Activated CD8-positive, alpha-beta T cell treated with anti-CD3 and anti-CD28 coated beads for 36 hours (primary cell): ENCODE measurements around the gene TGFBR3L. TPM values are rescaled to one million over a fixed set of nuclear protein-coding genes. Genes with fewer than 3 reads are reported as not detected.

ENCODE experiments used
- ATAC-seq: fragments of 200-7000 bp; cut with Tn5 transposase; one replicate; pipeline ENCODE4 v1.10.0; 2021; ENCODE audit warnings: mild to moderate bottlenecking, moderate library complexity
- CTCF ChIA-PET: fragments of 350-600 bp; sonication (Branson Sonifier 250); formaldehyde crosslinking; loops from one replicate; lab custom pipeline; 2021; ENCODE audit warnings: antibody characterized with exemption; lab: Charles Lee
- POLR2A ChIA-PET: fragments of 350-600 bp; sonication (Branson Sonifier 250); formaldehyde crosslinking; loops from one replicate; lab custom pipeline; 2021; ENCODE audit warnings: antibody characterized with exemption; lab: Charles Lee
- DNase-seq: peaks from one replicate; pipeline ENCODE4 v3.0.0-alpha.2; 2020
- H3K27ac Mint-ChIP-seq: one replicate; pipeline ENCODE4 v1.8.0; 2021; ENCODE audit warnings: mild to moderate bottlenecking, mixed read lengths
- H3K27me3 Mint-ChIP-seq: one replicate; pipeline ENCODE4 v1.8.0; 2021; ENCODE audit warnings: mixed read lengths
- H3K36me3 Mint-ChIP-seq: one replicate; pipeline ENCODE4 v1.8.0; 2021; ENCODE audit warnings: low read depth, mixed read lengths
- H3K4me1 Mint-ChIP-seq: one replicate; pipeline ENCODE4 v1.8.0; 2021; ENCODE audit warnings: low read depth, mixed read lengths
- H3K4me3 Mint-ChIP-seq: one replicate; pipeline ENCODE4 v1.8.0; 2021; ENCODE audit warnings: mild to moderate bottlenecking, moderate library complexity, mixed read lengths
- H3K9me3 Mint-ChIP-seq: one replicate; pipeline ENCODE4 v1.8.0; 2021; ENCODE audit warnings: mixed read lengths
- CTCF ChIP-seq: fragments of 200-600 bp; IDR thresholded peaks from one replicate; pipeline ENCODE4 v1.8.0; 2022; ENCODE audit warnings: antibody characterized with exemption, mild to moderate bottlenecking
- intact Hi-C: fragments of 100-400 bp; cut with micrococcal nuclease; formaldehyde crosslinking; loops from one replicate; pipeline ENCODE4 v1.10.0; 2022
- total RNA-seq, 2 experiments: library from RNA; stranded (reverse); gene quantifications; one replicate each; pipeline ENCODE4 v1.2.3, GENCODE V29; 2021

The TGFBR3L gene
- total RNA-seq, 2 experiments from 2014 or later: 5.1 to 5.9 TPM

GRCh38 chr19:7909471-7910067, 5.1 kb upstream of the TGFBR3L start:
- no peak for TF ChIP-seq CTCF
- CTCF ChIA-PET: interaction anchor here (1.1 kb wide), 1 partner anchor 40 kb away, joined by 3 read pairs; no protein-coding TSS in a partner anchor
- no peak for DNase-seq
- peaks cover 30% of the 10 kb centered on the region for H3K36me3 Mint-ChIP-seq
- H3K9me3 Mint-ChIP-seq: no peaks in the 10 kb centered on the region
- intact Hi-C loops: no loop called here
- H3K27ac Mint-ChIP-seq: no peak overlapping the region
- POLR2A ChIA-PET: interaction anchor here (0.8 to 2.7 kb wide), 2 partner anchors 8 to 392 kb away, joined by 3 to 13 read pairs; no protein-coding TSS in a partner anchor
- H3K4me1 Mint-ChIP-seq: peaks cover 14% of the 10 kb centered on the region
- no peak overlapping the region for H3K4me3 Mint-ChIP-seq
- H3K27me3 Mint-ChIP-seq: no peaks in the 10 kb centered on the region
- ATAC-seq: no peak

- ChIA-PET POLR2A (interaction anchor here (0.9 kb wide), 1 partner anchor 48 kb away, joined by 3 read pairs; no protein-coding TSS in a partner anchor), CTCF (interaction anchor here (1.1 kb wide), 1 partner anchor 41 kb away, joined by 3 read pairs; no protein-coding TSS in a partner anchor)
- peaks cover 23% of the 10 kb centered on the region for H3K36me3 Mint-ChIP-seq
- peaks cover 3% of the 10 kb centered on the region for H3K27me3 Mint-ChIP-seq
- peaks cover 8% of the 10 kb centered on the region for H3K4me1 Mint-ChIP-seq
- ATAC-seq (no peak), DNase-seq (no peak)
- no peak overlapping the region for H3K4me3 Mint-ChIP-seq
- TF ChIP-seq CTCF: no peak
- intact Hi-C loops: no loop called here
- H3K27ac Mint-ChIP-seq: no peak overlapping the region
- H3K9me3 Mint-ChIP-seq: no peaks in the 10 kb centered on the region
Observed at GRCh38 chr19:7910321-7911161, 4.1 kb upstream of the TGFBR3L start.

GRCh38 chr19:7911508-7912143, 3.0 kb upstream of the TGFBR3L start:
- Mint-ChIP-seq H3K36me3 (peaks cover 19% of the 10 kb centered on the region), H3K27me3 (peaks cover 8% of the 10 kb centered on the region), H3K4me1 (peaks cover 7% of the 10 kb centered on the region), H3K27ac (no peak overlapping the region), H3K4me3 (no peak overlapping the region), H3K9me3 (no peaks in the 10 kb centered on the region)
- ATAC-seq (no peak), DNase-seq (no peak)
- POLR2A ChIA-PET: interaction anchor here (0.5 kb wide), 1 partner anchor 53 kb away, joined by 3 read pairs; no protein-coding TSS in a partner anchor
- CTCF ChIA-PET: no interaction called here
- intact Hi-C loops: no loop called here
- no peak for TF ChIP-seq CTCF

- CTCF ChIA-PET: no interaction called here
- H3K4me3 Mint-ChIP-seq: no peak overlapping the region
- intact Hi-C loops: no loop called here
- H3K27ac Mint-ChIP-seq: no peak overlapping the region
- no peak for TF ChIP-seq CTCF
- peaks cover 12% of the 10 kb centered on the region for H3K27me3 Mint-ChIP-seq
- H3K4me1 Mint-ChIP-seq: peaks cover 11% of the 10 kb centered on the region
- ATAC-seq: no peak
- peaks cover 19% of the 10 kb centered on the region for H3K36me3 Mint-ChIP-seq
- no peak for DNase-seq
- POLR2A ChIA-PET: interaction anchor here (0.5 kb wide), 1 partner anchor 54 kb away, joined by 3 read pairs; no protein-coding TSS in a partner anchor
- no peaks in the 10 kb centered on the region for H3K9me3 Mint-ChIP-seq
Observed at GRCh38 chr19:7912144-7912696, 2.4 kb upstream of the TGFBR3L start.
